HepG2 (cell line): Measurements from ENCODE around the gene AP1M2. TPM values are rescaled to one million over a fixed set of nuclear protein-coding genes. Genes with fewer than 3 reads are reported as not detected.

Experiments
- ARID4A ChIP-seq: sonication (generic); formaldehyde crosslinking; IDR thresholded peaks from 2 replicates; pipeline ENCODE4 v1.5.0; 2020; ENCODE audit warnings: mild to moderate bottlenecking, missing genetic modification reagents, borderline replicate concordance
- CSRNP1 ChIP-seq: sonication (generic); formaldehyde crosslinking; IDR thresholded peaks from 2 replicates; pipeline ENCODE4 v1.8.1; 2023; ENCODE audit warnings: mild to moderate bottlenecking, missing genetic modification reagents
- ETS1 ChIP-seq: sonication (generic); formaldehyde crosslinking; IDR thresholded peaks from 2 replicates; pipeline ENCODE4 v1.4.0; 2020; ENCODE audit warnings: missing genetic modification reagents
- FOXP1 ChIP-seq, 2 experiments: fragments of 450-650 bp in 1 of 2; IDR thresholded peaks; 2 replicates each; pipeline ENCODE4 v1.6.1; 2017 to 2018; ENCODE audit warnings: antibody characterized with exemption in 1 of 2
- HNF1A ChIP-seq, 2 experiments: sonication (generic) in 1 of 2; formaldehyde crosslinking in 1 of 2; IDR thresholded peaks; 2 replicates each; pipeline versions ENCODE4 v1.4.0 to v1.6.1; 2016 to 2020; ENCODE audit warnings: borderline replicate concordance in 1 of 2, low read depth in 1 of 2, mild to moderate bottlenecking in 1 of 2, missing genetic modification reagents in 1 of 2
- KDM5B ChIP-seq: sonication (generic); formaldehyde crosslinking; IDR thresholded peaks from 2 replicates; pipeline ENCODE4 v1.4.0; 2020; ENCODE audit warnings: missing genetic modification reagents, mild to moderate bottlenecking, borderline replicate concordance
- MXD4 ChIP-seq: IDR thresholded peaks from 2 replicates; pipeline ENCODE4 v1.6.1; 2016; ENCODE audit warnings: mild to moderate bottlenecking, missing biosample characterization, missing genetic modification reagents
- NR2F6 ChIP-seq, 2 experiments: IDR thresholded peaks; 2 replicates each; pipeline ENCODE4 v1.6.1; 2016; ENCODE audit warnings: antibody characterized with exemption in 1 of 2, mild to moderate bottlenecking in 1 of 2
- POGK ChIP-seq: sonication (generic); formaldehyde crosslinking; conservative IDR thresholded peaks from 2 replicates; pipeline ENCODE4 v1.8.0; 2022; ENCODE audit warnings: mild to moderate bottlenecking, moderate library complexity, missing genetic modification reagents
- RXRB ChIP-seq: IDR thresholded peaks from 2 replicates; pipeline ENCODE4 v1.6.1; 2016; ENCODE audit warnings: borderline replicate concordance, missing genetic modification reagents, missing compliant biosample characterization
- ZNF580 ChIP-seq: IDR thresholded peaks from 2 replicates; pipeline ENCODE4 v1.6.1; 2016; ENCODE audit warnings: low read depth, borderline replicate concordance
- polyA plus RNA-seq, 8 experiments: library from polyadenylated mRNA; depleted of rRNA in 3 of 8; stranded (reverse) in 7 of 8; unstranded in 1 of 8; fragments of >200 nt; fragmentation: Illumina TruSeq in 4 of 8; extraction: Trizol in 4 of 8; gene quantifications; 2 replicates each; pipeline versions ENCODE4 v1.2.1 to v1.2.3, GENCODE V29; 2011 to 2016; ENCODE audit warnings: low read depth in 4 of 8, missing spikeins in 1 of 8, mixed read lengths in 1 of 8; ENCODE audit not compliant: insufficient read depth in 1 of 8
- total RNA-seq, 5 experiments: library from RNA; depleted of rRNA; stranded (reverse); fragments of >200 nt; fragmentation: Illumina TruSeq; extraction: Trizol; gene quantifications; 2 replicates each; pipeline ENCODE4 v1.2.3, GENCODE V29; 2016; ENCODE audit warnings: low read depth in 1 of 5

Gene AP1M2
- total and polyA plus RNA-seq, 2 of the 13 experiments (the other 11 are each of a cell fraction or from before 2014, with no cell fraction given): 6.3 to 76.8 TPM

GRCh38 chr19:10568826-10569651 lies 18.1 kb downstream of the AP1M2 start, which contains the start of gene CDKN2D (continued):
- TF ChIP-seq POGK (CRISPR knock-in tag) (peak; percentile 97), FOXP1 (IDR thresholded peaks at IDR 0.05) (no peak), FOXP1 (CRISPR knock-in tag; IDR thresholded peaks at IDR 0.05) (peak; percentile 32; the same call in 1 of the 2 replicates), CSRNP1 (CRISPR knock-in tag) (peak; percentile 98), NR2F6 (IDR thresholded peaks at IDR 0.05) (peak; percentile 94), NR2F6 (CRISPR knock-in tag; IDR thresholded peaks at IDR 0.05) (peak; percentile 79), ETS1 (no peak), HNF1A (IDR thresholded peaks at IDR 0.05; ENCODE audit: low read depth) (0 out of 2 replicates have a peak, but pooled peaks have one; percentile 17), HNF1A (CRISPR knock-in tag; IDR thresholded peaks at IDR 0.05; ENCODE audit: borderline replicate concordance) (no peak), KDM5B (CRISPR knock-in tag) (peak; percentile 39; the same call in 1 of the 2 replicates), RXRB (CRISPR knock-in tag) (peak; percentile 75; the same call in 1 of the 2 replicates), ZNF580 (CRISPR knock-in tag) (peak; percentile 66; the same call in 1 of the 2 replicates), MXD4 (no peak; the same call in none of the 2 replicates), ARID4A (CRISPR knock-in tag) (peak; percentile 99)
